Fibroblast of the aortic adventitia (primary cell): ENCODE measurements around the gene PSMA4. TPM values are rescaled to one million over a fixed set of nuclear protein-coding genes. Genes with fewer than 3 reads are reported as not detected.

ENCODE experiments used
- DNase-seq: peaks from one replicate; pipeline ENCODE4 v3.0.0-alpha.2; 2010; ENCODE audit warnings: low read depth
- H3K4me3 ChIP-seq: 2 replicates; pipeline ENCODE4 v1.5.1; 2011; ENCODE audit warnings: low read depth, mild to moderate bottlenecking, control low read depth, low read length, moderate library complexity
- CTCF ChIP-seq: IDR thresholded peaks from 2 replicates; pipeline ENCODE4 v1.5.1; 2011; ENCODE audit warnings: mild to moderate bottlenecking, low read length, control low read depth, inconsistent platforms; ENCODE audit not compliant: insufficient read depth
- total RNA-seq: library from RNA; depleted of rRNA; stranded (reverse); fragments of >200 nt; gene quantifications from 2 replicates; pipeline ENCODE4 v1.2.3, GENCODE V29; 2012; ENCODE audit warnings: low replicate concordance

Gene PSMA4
- total RNA-seq, result 107 and 275 TPM in 2 replicates

DNA sequence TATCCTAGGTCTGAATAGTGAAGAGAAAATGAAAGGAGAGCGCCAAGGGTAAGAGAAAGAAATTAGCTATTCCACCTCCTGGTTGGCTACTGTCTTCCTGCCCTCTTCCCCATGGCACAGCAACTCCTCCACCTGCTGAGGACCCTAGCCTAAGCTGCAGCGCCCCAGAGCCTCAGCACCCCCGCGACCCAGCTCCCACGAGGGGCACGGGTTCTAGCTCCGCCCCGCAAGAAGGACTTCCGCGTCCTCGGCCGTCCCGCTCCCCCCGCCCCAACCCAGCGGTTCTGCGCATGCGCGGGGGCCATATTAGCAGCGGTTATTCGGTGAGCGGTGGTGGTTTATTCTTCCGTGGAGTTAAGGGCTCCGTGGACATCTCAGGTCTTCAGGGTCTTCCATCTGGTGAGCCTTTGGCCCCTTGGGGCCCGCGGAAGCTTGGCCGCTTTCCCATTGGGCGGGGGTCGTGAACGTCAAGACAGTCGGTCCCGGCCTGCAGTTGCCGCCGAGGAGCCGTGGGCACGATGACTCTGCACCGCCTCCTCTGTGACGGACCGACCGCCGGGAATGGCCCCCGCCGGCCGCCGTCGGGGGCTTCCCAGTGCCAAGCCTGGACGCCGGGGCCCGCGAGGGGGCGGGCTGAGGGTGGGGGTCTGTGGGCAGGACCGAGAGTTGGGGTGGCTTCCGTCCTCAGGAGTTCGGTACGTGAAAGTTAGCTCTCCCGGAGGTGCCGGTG is at the start of gene PSMA4:
Gene PSMA4, plus strand, starts transcription at position 304 of the 730 bp plus-strand sequence. CDS start 1,484 bp downstream, outside the sequence.
- peak within 1 kb of the TSS; percentile 93 for H3K4me3 ChIP-seq
- DNase-seq, result peak; percentile 85
- peak; percentile 29 for TF ChIP-seq CTCF

GRCh38 chr15:78492872-78493271 is 47.4 kb upstream of the PSMA4 start:
- H3K4me3 ChIP-seq, result no peak overlapping the region

GRCh38 chr15:78501857-78502256 is 38.4 kb upstream of the PSMA4 start:
- TF ChIP-seq CTCF, result no peak
- DNase-seq, result no peak
- H3K4me3 ChIP-seq, result no peak overlapping the region

More at GRCh38 chr15:78492872-78493271, 47.4 kb upstream of the PSMA4 start:
- peak; percentile 67 for DNase-seq
- TF ChIP-seq CTCF, result no peak

DNA sequence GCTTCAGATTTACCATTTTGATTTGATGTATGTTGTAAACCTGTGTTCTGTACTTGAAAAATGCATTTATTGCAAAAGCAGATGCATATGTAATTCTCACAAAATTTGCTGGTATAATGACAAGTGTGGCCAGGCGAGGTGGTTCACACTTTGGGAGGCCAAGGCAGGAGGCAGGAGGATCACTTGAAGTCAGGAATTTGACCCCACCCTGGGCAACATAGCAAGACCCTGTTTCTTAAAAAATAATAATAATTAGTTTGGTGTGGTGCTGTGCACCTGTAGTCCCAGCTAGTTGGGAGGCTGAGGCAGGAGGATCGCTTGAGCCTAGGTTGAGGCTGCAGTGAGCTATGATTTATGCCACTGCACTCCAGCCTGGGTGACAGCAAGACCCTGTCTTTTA is 37.6 kb upstream of the PSMA4 start:
- no peak overlapping the region for H3K4me3 ChIP-seq
- no peak for DNase-seq
- TF ChIP-seq CTCF, result no peak

DNA sequence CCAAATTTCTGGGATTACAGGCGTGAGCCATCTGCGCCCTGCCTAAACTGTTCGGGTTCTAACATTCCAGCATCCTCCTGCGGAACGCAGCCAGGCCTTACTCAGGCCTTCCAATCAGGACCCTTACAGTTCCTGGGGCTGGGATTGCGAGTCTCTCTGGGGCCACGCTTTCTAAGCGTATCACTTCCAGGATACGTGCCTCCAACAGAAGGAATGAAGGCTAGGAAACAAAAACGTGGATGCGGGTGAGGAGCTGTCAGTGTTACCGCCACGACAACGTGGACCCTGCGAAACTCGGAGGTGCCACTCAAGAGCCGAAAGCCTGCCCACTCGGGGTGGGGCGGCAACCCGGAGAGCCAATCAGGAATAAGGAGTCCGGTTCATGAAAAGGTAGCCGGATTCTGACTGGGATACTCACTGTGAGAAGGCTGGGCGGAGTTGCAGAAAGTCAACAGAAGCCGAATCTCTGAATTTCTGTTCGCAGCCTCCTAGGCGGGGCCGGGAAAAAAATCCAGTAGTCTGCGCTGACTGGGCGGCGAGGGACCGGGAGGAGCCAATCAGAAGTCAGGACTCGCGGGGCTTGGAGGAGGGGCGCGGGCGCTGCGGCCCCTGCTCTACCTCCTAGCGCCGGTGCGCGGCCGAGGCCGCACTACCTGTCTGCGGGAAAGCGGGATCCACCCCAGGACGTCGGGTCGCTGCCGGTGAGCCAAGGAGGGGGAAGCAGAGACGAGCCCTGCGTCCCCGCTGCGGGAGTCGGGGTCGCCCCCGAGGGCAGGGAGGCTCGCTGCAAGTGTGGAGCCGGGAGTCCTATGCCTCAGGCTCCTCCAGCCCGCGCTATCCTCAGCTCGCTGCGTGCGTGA is 33.0 kb upstream of the PSMA4 start, which contains the start of gene HYKK:
Gene HYKK, plus strand, starts transcription at position 607 of the 860 bp plus-strand sequence. CDS start 5,512 bp downstream, outside the sequence.
- peak; percentile 28 for TF ChIP-seq CTCF
- peak within 1 kb of the TSS; percentile 91 for H3K4me3 ChIP-seq
- DNase-seq, result peak; percentile 97

- no peak for TF ChIP-seq CTCF
- DNase-seq, result no peak
- peak overlapping the region; percentile 91 for H3K4me3 ChIP-seq
Measured at GRCh38 chr15:78507831-78508160, 32.4 kb upstream of the PSMA4 start.
